Colonic mucosa (tissue), 4 donors: Measurements from ENCODE around the gene WARS2. TPM values are rescaled to one million over a fixed set of nuclear protein-coding genes. Genes with fewer than 3 reads are reported as not detected.
"Not testable (repeated sequence)": the region's sequence is repeated elsewhere in the genome, so short reads cannot be mapped to it uniquely, and the experiment has no call there.

Experiments used
- DNase-seq: peaks from one replicate; pipeline ENCODE4 v3.0.0-alpha.2; 2020
- H3K27ac ChIP-seq: fragments of 200-600 bp; one replicate; pipeline ENCODE4 v1.8.0; 2021
- H3K27me3 ChIP-seq: fragments of 200-600 bp; one replicate; pipeline ENCODE4 v1.8.0; 2021
- H3K36me3 ChIP-seq: fragments of 200-600 bp; one replicate; pipeline ENCODE4 v1.8.0; 2021
- H3K4me1 ChIP-seq: fragments of 200-600 bp; one replicate; pipeline ENCODE4 v1.8.0; 2021; ENCODE audit warnings: mild to moderate bottlenecking
- H3K4me3 ChIP-seq: fragments of 200-600 bp; one replicate; pipeline ENCODE4 v1.8.0; 2021
- H3K9ac ChIP-seq, 2 donors: one replicate each; pipeline ENCODE4 v1.7.0; 2013; ENCODE audit warnings: control low read depth in 2 of 2, low read depth in 2 of 2, low read length in 2 of 2
- H3K9me3 ChIP-seq: fragments of 200-600 bp; one replicate; pipeline ENCODE4 v1.8.0; 2021
- intact Hi-C: fragments of 100-400 bp; cut with DNase I; formaldehyde crosslinking; loops from one replicate; pipeline ENCODE4 v1.14.1; 2022
- total RNA-seq, 2 donors: library from RNA; stranded (reverse); fragmentation: NEBNext Ultra II Directional in 1 of 2; extraction: Animal tissue kit (Norgen Biotek cat#: 25700) in 1 of 2; gene quantifications; one replicate each; pipeline ENCODE4 v1.2.1, GENCODE V29; 2021
- TF ChIP-seq, protein P1 (sequence below): fragments of 200-600 bp; IDR thresholded peaks from one replicate; pipeline ENCODE4 v1.8.0; 2022; ENCODE audit warnings: antibody characterized with exemption, mild to moderate bottlenecking
- donor health status: healthy.
- donor health status: DM: no; HTN: no; CAD: no.
- donor health status: DM: no; HTN: no; CAD: no.

WARS2 gene
- total RNA-seq, 2 donors from 2014 or later = 18.1 to 18.2 TPM

DNA sequence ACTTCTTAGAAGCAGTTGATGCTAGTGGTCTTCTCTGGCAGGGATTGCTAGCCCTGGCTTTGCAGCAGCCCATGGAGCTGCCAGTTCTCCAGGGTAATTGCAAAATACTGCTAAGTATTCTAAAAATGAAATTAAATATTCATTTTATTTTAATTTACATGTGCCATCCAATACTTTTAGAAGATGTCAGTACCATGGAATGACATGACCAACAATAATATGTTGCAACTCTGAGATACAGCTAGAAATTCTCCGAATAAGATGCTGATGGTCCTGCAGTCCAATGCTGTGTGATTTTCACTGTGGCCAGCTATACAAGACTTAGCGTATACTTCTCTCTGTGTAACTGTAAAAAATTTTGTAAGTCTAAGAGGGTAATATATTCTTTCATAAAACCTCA lies 20.0 kb upstream of the WARS2 start:
- intact Hi-C loops = no loop called here
- Histone ChIP-seq H3K27ac (no peak overlapping the region), H3K9me3 (no peaks in the 10 kb centered on the region), H3K4me1 (no peaks in the 10 kb centered on the region), H3K4me3 (no peak overlapping the region), H3K9ac (no peak overlapping the region), H3K27me3 (no peaks in the 10 kb centered on the region), H3K36me3 (no peaks in the 10 kb centered on the region)
- no peak for DNase-seq
- TF ChIP-seq, protein P1, sequence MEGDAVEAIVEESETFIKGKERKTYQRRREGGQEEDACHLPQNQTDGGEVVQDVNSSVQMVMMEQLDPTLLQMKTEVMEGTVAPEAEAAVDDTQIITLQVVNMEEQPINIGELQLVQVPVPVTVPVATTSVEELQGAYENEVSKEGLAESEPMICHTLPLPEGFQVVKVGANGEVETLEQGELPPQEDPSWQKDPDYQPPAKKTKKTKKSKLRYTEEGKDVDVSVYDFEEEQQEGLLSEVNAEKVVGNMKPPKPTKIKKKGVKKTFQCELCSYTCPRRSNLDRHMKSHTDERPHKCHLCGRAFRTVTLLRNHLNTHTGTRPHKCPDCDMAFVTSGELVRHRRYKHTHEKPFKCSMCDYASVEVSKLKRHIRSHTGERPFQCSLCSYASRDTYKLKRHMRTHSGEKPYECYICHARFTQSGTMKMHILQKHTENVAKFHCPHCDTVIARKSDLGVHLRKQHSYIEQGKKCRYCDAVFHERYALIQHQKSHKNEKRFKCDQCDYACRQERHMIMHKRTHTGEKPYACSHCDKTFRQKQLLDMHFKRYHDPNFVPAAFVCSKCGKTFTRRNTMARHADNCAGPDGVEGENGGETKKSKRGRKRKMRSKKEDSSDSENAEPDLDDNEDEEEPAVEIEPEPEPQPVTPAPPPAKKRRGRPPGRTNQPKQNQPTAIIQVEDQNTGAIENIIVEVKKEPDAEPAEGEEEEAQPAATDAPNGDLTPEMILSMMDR = no peak

DNA sequence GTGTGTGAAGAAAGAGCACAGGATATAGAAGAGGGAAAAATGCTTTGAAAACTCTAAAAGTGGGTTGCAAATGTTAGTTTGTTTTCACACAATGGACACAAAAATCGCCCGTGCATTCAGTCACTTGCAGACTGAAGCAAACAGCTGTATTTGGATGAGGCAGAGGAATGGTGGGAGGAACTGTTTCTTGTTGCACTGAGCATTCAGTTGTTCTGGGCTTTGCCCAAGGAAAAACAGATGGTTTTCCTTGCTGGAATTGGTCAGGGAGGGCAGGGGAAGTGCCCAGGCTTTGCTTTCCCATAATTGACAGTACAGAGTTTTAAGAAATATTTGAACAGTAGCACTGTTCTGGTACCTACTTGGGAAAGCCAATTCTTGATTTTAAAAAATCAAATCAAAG lies 19.5 kb upstream of the WARS2 start:
- H3K27ac ChIP-seq = no peak overlapping the region
- H3K4me3 ChIP-seq = no peak overlapping the region
- DNase-seq = no peak
- H3K9ac ChIP-seq = no peak overlapping the region
- H3K27me3 ChIP-seq = no peaks in the 10 kb centered on the region
- H3K4me1 ChIP-seq = no peaks in the 10 kb centered on the region
- TF ChIP-seq, protein P1 = no peak
- H3K36me3 ChIP-seq = no peaks in the 10 kb centered on the region
- no peaks in the 10 kb centered on the region for H3K9me3 ChIP-seq
- intact Hi-C loops = no loop called here

DNA sequence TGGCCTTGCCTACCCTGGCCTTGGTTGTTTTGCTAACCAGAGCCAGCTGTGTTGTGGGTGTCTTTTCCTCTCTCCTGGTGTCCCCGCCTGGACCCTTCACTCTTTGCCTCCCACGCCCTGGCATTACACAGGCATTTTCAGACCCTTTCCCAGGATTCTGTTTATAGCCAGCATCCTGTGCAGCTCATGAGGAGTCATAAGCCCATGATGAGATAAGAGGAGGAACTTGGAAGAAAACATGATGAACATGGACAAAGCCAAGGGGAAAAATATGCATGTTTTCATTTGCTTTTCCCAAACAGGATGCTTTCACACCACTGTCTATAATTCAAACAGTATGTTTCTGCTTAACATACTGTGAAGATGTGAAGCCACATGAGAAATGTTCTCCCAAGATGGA lies 18.7 kb upstream of the WARS2 start:
- Histone ChIP-seq H3K9ac (no peak overlapping the region), H3K4me3 (no peak overlapping the region), H3K36me3 (no peaks in the 10 kb centered on the region), H3K27me3 (no peaks in the 10 kb centered on the region), H3K27ac (no peak overlapping the region), H3K9me3 (no peaks in the 10 kb centered on the region), H3K4me1 (no peaks in the 10 kb centered on the region)
- intact Hi-C loops = no loop called here
- DNase-seq = no peak
- TF ChIP-seq, protein P1 = no peak

DNA sequence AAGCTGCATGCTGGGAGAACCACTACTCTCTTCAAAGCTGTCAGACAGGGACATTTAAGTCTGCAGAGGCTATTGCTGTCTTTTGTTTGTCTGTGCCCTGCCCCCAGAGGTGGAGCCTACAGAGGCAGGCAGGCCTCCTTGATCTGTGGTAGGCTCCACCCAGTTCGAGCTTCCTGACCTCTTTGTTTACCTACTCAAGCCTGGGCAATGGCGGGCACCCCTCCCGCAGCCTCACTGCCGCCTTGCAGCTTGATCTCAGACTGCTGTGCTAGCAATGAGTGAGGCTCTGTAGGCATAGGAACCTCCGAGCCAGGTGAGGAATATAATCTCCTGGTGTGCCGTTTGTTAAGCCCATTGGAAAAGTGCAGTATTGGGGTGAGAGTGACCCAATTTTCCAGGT lies 16.3 kb upstream of the WARS2 start:
- H3K4me3 ChIP-seq, H3K27me3 ChIP-seq, DNase-seq, H3K9me3 ChIP-seq, H3K27ac ChIP-seq, intact Hi-C loops, H3K4me1 ChIP-seq, H3K9ac ChIP-seq, H3K36me3 ChIP-seq: not testable (repeated sequence)

DNA sequence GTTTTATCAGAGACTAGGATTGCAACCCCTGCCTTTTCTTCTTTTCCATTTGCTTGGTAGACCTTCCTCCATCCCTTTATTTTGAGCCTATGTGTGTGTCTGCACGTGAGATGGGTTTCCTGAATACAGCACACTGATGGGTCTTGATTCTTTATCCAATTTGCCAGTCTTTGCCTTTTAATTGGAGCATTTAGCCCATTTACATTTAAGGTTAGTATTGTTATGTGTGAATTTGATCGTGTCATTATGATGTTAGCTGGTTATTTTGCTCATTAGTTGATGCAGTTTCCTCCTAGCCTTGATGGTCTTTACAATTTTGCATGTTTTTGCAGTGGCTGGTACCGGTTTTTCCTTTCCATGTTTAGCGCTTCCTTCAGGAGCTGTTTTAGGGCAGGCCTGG lies 14.6 kb upstream of the WARS2 start:
- H3K4me3 ChIP-seq, intact Hi-C loops, H3K4me1 ChIP-seq, DNase-seq, H3K27ac ChIP-seq, H3K27me3 ChIP-seq, H3K9ac ChIP-seq, H3K9me3 ChIP-seq, H3K36me3 ChIP-seq: not testable (repeated sequence)

DNA sequence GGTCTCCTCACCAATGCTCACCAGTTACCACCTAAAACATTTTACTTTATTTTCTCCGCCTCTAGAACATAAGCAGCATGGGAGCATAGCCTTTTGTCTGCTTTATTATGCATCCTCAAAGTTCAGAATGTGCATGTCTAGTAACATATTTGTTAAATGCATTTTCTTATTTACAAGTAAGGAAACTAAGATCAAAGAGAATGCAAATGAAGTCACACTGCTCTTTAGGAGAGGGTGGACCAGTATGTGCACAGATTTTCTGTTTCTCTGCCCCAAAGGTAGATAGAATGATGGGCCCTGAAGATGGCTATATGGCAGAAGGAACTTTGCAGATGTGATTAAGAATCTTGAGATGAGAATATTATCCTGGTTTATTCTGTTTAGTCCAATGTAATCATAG lies 9.7 kb upstream of the WARS2 start:
- H3K9ac ChIP-seq = no peak overlapping the region
- no peak for DNase-seq
- H3K27ac ChIP-seq = no peak overlapping the region
- no peak overlapping the region for H3K4me3 ChIP-seq
- H3K27me3 ChIP-seq = no peaks in the 10 kb centered on the region
- intact Hi-C loops = no loop called here
- TF ChIP-seq, protein P1 = no peak
- no peaks in the 10 kb centered on the region for H3K9me3 ChIP-seq
- no peaks in the 10 kb centered on the region for H3K4me1 ChIP-seq
- H3K36me3 ChIP-seq = no peaks in the 10 kb centered on the region

DNA sequence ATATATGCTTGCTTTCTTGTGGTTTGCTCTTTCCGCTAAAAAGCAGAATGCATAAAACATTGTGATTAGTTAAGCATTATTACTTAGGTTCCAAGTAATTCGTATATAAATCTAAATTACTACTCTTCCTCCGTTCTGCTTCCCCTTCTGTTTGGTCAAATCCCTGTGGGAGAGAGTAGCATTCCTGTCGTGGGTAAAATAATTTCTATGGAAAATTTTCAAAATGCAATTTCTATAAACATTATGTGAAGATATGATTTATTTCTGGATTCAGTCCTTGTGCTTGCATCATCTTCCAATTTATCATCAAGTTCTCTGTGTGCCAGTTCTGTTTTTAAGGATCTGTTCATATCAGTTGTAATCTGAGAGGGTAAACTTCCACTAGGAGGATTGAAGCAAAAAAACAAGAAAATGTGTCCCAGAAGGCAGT lies 7.2 kb upstream of the WARS2 start:
- H3K27ac ChIP-seq = no peak overlapping the region
- DNase-seq = no peak
- H3K4me3 ChIP-seq = no peak overlapping the region
- no peaks in the 10 kb centered on the region for H3K4me1 ChIP-seq
- intact Hi-C loops = no loop called here
- no peaks in the 10 kb centered on the region for H3K9me3 ChIP-seq
- H3K27me3 ChIP-seq = no peaks in the 10 kb centered on the region
- H3K9ac ChIP-seq = no peak overlapping the region
- TF ChIP-seq, protein P1 = no peak
- H3K36me3 ChIP-seq = no peaks in the 10 kb centered on the region
